HS-27A (cell line): ENCODE data around the gene ASNS.

ENCODE experiments used
- DNase-seq: peaks from one replicate; pipeline ENCODE4 v3.0.0-alpha.2; 2012; ENCODE audit warnings: low read depth, missing footprints

The ASNS gene

GRCh38 chr7:97842006-97842405, 30.2 kb downstream of the ASNS start:
- DNase-seq, result no peak

GRCh38 chr7:97835296-97836138, 36.7 kb downstream of the ASNS start:
- DNase-seq, result peak; percentile 12

DNA sequence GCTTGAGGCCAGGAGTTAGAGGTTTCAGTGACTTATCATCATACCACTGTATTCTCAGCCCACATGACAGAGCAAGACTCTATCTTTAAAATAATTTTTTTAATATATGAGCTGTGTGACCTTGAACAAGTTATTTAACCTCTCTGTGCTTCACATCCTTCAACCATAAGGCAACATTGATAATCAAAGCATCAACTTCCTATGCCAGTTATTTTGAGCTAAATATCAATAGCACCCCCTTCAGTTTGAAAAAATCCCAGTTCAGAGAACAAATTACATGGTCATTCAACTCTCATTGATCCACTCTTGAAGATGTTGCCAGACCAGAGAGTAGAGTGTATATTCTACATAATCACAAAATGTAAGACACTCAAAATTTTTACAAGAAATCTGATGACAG, 53.0 kb downstream of the ASNS start:
- DNase-seq, result no peak

GRCh38 chr7:97818066-97818663, 54.0 kb downstream of the ASNS start:
- DNase-seq, result no peak
